KOPT-K1 (cell line): ENCODE measurements around the gene UNC5B.

Experiments used
- H3K27ac ChIP-seq: fragments of 200-600 bp; sonication (generic); 2 replicates; pipeline ENCODE4 v1.5.1; 2016; ENCODE audit warnings: antibody characterized with exemption, mild to moderate bottlenecking, low read depth, low read length; ENCODE audit not compliant: poor library complexity, severe bottlenecking
- H3K36me3 ChIP-seq: fragments of 200-600 bp; sonication (generic); 2 replicates; pipeline ENCODE4 v1.5.1; 2017; ENCODE audit warnings: antibody characterized with exemption, mild to moderate bottlenecking, low read length, moderate library complexity; ENCODE audit not compliant: insufficient read depth
- H3K9me3 ChIP-seq: fragments of 200-600 bp; sonication (generic); 2 replicates; pipeline ENCODE4 v1.5.1; 2017; ENCODE audit warnings: antibody characterized with exemption, low read length, mild to moderate bottlenecking; ENCODE audit not compliant: insufficient read depth, poor library complexity, severe bottlenecking

Gene UNC5B

GRCh38 chr10:71237843-71238623, 25.7 kb downstream of the UNC5B start:
- Histone ChIP-seq H3K36me3 (no peaks in the 10 kb centered on the region), H3K27ac (no peak overlapping the region), H3K9me3 (no peaks in the 10 kb centered on the region)

- no peak overlapping the region for H3K27ac ChIP-seq
Measured at GRCh38 chr10:71238626-71239025, 26.3 kb downstream of the UNC5B start.

DNA sequence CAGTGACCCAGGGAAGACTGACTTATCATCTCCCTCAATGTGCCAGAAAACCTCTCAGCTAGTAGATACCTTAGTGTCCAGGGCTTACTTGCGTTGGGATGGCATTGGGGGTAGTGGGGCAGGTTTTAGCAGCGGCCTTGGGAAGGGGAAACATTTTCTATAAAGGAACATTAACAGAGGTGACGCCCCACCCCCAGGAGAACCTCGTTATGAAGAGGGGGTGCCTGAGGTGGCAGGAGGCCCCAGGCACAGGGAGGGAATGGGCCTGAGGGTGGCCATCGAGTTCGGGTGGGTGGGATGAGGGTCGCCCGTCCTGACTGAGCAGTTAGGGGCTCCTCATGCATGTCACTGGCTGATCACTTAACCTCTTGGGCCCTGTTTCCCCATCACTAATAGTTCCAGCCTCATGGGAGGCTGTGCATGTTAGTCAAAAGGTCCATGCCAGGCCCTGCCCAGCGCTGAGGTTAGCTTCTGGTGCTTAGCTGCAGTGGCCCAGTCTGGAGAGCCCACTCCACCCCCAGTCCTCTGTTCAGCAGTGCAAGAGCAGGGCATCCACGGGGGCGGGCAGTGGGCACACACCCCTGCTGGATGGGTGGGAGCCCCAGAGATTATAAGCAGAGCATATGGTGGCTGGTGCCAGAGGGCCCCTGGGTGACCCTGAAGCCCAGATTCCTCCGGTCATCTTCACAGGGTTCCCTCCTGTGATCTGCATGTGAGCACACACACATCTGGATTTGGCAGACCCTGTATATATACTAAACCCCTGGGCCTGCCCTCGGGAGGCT, 27.0 kb downstream of the UNC5B start:
- H3K27ac ChIP-seq: no peak overlapping the region
- no peaks in the 10 kb centered on the region for H3K36me3 ChIP-seq
- H3K9me3 ChIP-seq: no peaks in the 10 kb centered on the region

More at GRCh38 chr10:71238626-71239025, 26.3 kb downstream of the UNC5B start:
- Histone ChIP-seq H3K9me3 (no peaks in the 10 kb centered on the region), H3K36me3 (no peaks in the 10 kb centered on the region)

DNA sequence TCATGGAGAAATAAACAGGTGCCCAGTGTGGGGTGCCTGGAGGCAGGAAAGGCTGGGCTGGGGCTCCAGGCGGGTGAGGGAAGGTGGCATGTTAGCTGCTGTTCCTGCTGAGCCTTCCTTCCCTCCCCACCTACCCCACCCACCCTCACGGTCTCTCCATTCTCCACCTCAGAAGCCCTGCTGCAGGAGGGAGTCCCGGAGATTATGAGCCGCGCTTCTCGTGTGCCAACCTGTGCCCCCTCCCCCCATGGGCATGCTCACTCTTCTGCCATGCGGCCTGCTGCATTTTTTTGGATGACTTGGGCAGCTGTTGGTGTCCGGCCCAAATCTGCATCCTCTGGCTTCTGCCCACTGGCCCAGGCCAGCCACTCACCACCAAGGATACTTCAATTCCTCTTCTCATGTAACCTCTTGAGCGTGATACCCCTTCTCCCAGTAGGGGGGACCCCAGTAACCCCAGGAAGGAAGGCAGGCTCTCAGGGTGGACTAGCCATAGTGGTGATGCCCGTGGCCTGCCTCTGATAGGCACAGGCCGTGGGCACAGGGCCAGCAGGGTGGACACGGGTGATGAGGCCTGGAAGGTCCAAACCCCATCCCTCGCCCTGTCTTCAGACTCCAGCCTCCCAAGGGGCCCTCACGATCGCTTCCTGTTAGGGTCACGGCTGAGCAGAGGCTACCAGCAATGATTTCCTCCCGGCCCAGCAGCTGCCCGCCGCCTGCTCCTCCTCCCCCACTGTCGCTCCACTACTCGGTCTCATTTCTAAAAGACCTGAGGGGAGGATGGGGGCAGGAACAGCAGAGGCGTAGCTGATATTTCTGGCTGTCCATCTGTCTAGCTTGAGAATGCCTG, 27.8 kb downstream of the UNC5B start:
- Histone ChIP-seq H3K27ac (no peak overlapping the region), H3K9me3 (no peaks in the 10 kb centered on the region)

DNA sequence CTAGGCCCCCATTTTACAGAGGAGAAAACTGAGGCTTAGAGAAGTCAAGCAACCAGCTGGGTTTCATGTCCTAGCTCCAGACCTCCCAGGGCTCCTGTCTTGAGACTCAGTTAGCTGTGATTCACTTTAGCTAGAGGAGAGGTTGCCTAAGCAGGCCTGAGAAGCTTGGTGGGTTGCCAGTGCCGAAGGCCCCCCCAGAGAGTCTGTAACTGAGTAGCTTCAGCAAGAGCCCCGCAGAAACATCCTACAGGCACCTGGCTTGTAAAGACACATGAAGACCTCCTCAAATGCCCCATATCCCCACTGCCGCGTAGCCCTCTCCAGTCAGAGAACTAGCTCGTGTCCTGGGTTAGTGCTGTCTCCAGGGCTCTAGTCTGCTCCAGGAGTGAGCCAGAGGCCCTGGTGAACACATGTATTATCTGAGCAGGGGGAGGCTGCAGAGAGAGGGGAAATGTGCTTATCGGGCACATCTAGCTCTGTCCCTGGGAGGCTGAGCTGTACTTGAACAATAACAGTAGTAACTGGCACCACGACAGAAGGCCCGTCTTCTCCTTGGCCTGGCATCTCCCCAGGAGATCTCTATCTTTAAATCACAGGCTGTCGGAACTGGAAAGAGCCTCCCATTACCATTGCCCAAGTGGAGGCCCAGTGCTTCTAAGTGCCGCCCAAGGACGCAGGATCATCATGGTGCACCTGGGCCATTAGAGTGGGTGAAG, 28.9 kb downstream of the UNC5B start:
- no peaks in the 10 kb centered on the region for H3K9me3 ChIP-seq
- no peaks in the 10 kb centered on the region for H3K36me3 ChIP-seq
- no peak overlapping the region for H3K27ac ChIP-seq

More for the DNA sequence above, 27.8 kb downstream of the UNC5B start:
- H3K36me3 ChIP-seq: no peaks in the 10 kb centered on the region

GRCh38 chr10:71241830-71242621, 29.7 kb downstream of the UNC5B start:
- Histone ChIP-seq H3K9me3 (no peaks in the 10 kb centered on the region), H3K27ac (no peak overlapping the region), H3K36me3 (no peaks in the 10 kb centered on the region)

DNA sequence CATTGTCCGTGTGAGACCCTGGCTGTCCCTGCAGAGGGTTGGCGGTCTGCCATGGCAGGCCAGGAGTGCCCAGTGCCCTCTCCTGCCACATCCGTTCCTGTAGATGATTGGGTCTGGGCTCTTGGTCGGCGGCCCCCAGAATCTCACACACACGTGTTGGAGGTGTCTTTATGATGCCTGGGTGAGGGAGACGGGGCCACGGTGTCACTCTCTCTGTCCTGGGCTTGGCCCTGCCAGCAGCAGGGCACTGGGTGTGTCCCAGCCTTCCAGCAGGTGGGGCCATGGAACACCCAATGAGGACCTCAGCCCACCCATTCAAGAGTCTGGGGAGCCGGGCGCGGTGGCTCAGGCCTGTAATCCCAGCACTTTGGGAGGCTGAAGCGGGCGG, 30.2 kb downstream of the UNC5B start:
- Histone ChIP-seq H3K36me3 (no peaks in the 10 kb centered on the region), H3K27ac (no peak overlapping the region), H3K9me3 (no peaks in the 10 kb centered on the region)

DNA sequence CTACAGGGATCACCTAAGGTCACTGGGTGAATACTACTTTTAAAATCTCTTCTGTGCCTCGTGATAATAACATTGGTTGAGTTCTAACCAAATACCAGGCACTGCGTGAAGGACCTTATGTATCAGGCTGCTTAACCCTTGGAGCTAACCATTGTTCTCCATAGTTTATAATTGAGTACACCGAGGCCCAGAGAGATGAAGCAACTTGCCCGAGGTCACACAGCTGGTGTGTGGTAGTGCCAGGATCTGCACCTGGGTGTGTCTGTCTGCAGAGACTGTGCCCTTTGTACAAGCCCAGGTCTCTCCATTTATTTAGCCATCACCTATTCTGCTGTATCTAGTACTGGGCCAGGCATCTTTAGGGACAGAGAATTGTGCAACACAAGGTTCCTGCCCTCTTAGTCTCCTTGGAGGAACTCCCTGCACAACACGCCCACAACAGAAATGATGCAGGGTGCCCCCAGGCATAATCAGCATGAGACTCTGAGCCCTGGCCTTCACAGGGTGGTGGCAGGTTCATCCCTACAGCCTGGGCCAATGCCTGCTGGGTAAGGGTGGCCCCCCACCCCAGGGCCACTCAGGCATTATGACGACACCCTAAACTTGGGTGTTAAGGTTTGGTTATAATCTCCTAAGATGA, 31.5 kb downstream of the UNC5B start:
- Histone ChIP-seq H3K27ac (no peak overlapping the region), H3K9me3 (no peaks in the 10 kb centered on the region), H3K36me3 (no peaks in the 10 kb centered on the region)

DNA sequence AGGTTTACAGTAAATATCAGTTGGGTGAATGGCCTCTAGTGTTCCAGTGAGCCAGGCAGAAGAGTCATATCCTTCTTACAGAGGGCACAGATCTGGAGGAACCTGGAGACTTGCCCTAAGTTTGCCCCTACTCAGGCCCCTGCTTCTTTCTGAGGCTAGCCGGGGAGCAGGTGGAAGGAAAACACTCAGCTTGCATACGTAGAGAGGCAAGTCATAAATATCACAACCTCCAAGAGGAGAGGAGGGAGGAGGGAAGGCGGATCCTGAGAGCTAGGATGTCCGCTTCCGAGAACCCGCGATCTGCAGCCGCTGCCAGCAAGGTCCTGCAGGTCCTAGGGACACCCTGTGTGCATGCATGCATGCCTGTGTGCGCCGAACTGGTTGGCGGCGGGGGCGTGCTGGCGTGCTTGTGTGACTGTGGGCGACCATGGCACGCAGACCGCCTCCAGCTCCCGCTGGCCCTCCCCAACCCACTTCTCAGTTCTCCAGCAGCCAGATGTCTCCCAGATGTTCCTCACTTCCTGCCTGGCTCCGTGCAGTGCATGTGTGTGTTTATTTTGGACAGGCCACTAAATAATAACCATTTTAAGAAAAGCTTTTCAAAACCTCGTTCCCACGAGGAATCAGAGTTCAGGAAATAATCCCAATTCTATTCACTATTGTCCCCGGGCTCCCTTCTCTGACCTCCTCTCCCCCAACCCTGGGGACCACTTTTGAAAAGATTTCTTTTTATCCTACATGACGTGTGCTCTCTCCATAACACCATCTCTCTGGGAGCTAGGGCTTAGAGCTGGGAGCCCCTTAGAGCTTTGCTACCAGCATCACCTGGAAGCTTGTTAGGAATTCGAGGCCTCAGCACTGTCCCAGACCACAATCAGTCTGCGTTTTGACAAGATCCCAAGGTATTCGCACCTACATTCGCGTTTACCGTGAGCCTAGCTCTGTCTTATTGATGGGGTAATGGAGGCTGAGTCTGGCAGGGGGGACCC, 32.4 kb downstream of the UNC5B start:
- H3K9me3 ChIP-seq: no peaks in the 10 kb centered on the region
- no peak overlapping the region for H3K27ac ChIP-seq
- no peaks in the 10 kb centered on the region for H3K36me3 ChIP-seq

DNA sequence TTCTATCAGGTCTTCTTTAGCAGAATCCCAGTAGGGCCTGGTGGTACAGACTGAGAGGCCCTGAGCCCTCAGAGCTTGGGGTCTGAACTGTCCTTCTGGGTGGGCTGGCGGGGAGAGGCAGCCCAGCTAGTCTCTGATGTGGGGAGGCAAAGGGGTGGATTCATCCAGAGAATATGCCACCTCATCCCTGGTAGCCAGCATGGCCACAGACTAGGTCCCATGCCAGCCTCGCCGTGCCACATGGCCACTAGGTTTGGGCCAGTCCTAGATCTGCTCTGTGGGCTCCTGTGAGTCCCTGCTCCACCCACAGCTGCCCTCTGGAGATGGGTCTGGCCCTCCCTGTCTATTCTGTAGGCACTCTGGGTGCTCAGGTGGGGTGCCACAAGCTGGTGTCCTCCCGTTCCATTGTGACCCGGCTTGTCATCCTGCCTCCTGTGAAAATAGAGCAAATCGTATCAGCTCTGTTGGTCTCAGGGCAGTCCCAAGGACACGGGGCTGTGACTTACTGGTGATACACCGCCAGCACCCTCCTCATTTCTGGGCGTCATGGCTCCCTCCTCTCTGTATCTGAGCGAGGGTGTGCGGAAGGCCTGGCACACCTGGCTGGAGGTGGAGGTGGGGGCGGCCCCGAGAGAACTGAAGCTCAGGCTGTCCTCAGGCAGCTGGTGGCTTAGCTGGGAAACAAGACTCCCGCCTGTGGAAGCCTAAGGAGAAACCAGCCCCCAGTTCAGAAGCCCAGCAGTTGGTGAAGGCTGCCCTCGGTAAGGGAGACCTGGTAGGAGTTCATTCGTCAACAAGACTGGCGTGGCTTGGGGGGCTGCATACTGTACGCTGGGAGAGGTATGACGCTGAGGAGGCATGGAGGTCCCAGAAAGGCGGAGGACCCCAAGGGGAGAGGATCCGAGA, 33.3 kb downstream of the UNC5B start:
- no peaks in the 10 kb centered on the region for H3K36me3 ChIP-seq
- H3K9me3 ChIP-seq: no peaks in the 10 kb centered on the region
- no peak overlapping the region for H3K27ac ChIP-seq

GRCh38 chr10:71246591-71247413, 34.4 kb downstream of the UNC5B start:
- Histone ChIP-seq H3K36me3 (no peaks in the 10 kb centered on the region), H3K27ac (no peak overlapping the region), H3K9me3 (no peaks in the 10 kb centered on the region)
